Nephron (organoid): ENCODE data around the gene ZSCAN25.

Experiments
- H3K27ac Mint-ChIP-seq, 3 experiments: 2 replicates each; pipeline ENCODE4 v1.8.0; 2020; ENCODE audit warnings: mixed read lengths in 3 of 3, mild to moderate bottlenecking in 2 of 3, moderate library complexity in 1 of 3
- H3K27me3 Mint-ChIP-seq: 2 replicates; pipeline ENCODE4 v1.8.0; 2021; ENCODE audit warnings: low read depth, mild to moderate bottlenecking, moderate library complexity, mixed read lengths
- H3K36me3 Mint-ChIP-seq: 2 replicates; pipeline ENCODE4 v1.8.0; 2020; ENCODE audit warnings: low read depth, mixed read lengths
- H3K4me1 Mint-ChIP-seq: 2 replicates; pipeline ENCODE4 v1.8.0; 2020; ENCODE audit warnings: mixed read lengths
- H3K4me3 Mint-ChIP-seq, 3 experiments: 2 replicates each; pipeline ENCODE4 v1.8.0; 2020; ENCODE audit warnings: mild to moderate bottlenecking in 3 of 3, mixed read lengths in 3 of 3, moderate library complexity in 2 of 3
- H3K9me3 Mint-ChIP-seq: 2 replicates; pipeline ENCODE4 v1.8.0; 2020; ENCODE audit warnings: mixed read lengths
- TF ChIP-seq, protein P1 (sequence below), 3 experiments: fragments of 200-600 bp; sonication (generic); IDR thresholded peaks; one replicate each; pipeline ENCODE4 v1.5.0; 2021; ENCODE audit warnings: antibody characterized with exemption in 3 of 3; ENCODE audit not compliant: unreplicated experiment in 3 of 3

The ZSCAN25 gene

DNA sequence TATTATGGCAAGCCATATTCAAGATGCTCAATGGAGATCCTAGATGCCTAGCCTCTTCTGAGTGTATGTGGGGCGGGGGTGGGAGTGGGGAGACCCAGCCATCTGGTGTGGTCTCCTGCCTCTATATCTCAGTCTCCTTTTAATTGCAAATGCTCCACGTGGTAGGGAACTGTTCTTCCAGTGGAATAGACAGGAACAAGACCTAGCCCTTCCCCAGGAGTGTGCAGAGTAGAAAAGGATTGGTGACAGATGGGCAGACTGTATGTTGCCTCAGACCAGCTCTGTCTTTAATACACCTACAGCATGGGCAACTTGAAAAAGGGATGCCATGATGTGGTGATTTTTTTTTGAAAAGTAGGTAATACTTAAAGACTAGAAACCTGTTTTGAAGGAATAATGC is 50.4 kb downstream of the ZSCAN25 start:
- H3K4me1 Mint-ChIP-seq, result no peaks in the 10 kb centered on the region
- no peak overlapping the region for H3K27ac Mint-ChIP-seq
- TF ChIP-seq, protein P1, sequence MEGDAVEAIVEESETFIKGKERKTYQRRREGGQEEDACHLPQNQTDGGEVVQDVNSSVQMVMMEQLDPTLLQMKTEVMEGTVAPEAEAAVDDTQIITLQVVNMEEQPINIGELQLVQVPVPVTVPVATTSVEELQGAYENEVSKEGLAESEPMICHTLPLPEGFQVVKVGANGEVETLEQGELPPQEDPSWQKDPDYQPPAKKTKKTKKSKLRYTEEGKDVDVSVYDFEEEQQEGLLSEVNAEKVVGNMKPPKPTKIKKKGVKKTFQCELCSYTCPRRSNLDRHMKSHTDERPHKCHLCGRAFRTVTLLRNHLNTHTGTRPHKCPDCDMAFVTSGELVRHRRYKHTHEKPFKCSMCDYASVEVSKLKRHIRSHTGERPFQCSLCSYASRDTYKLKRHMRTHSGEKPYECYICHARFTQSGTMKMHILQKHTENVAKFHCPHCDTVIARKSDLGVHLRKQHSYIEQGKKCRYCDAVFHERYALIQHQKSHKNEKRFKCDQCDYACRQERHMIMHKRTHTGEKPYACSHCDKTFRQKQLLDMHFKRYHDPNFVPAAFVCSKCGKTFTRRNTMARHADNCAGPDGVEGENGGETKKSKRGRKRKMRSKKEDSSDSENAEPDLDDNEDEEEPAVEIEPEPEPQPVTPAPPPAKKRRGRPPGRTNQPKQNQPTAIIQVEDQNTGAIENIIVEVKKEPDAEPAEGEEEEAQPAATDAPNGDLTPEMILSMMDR (IDR thresholded peaks at IDR 0.05; ENCODE audit: unreplicated experiment in 3 of 3), result no peak
- no peaks in the 10 kb centered on the region for H3K9me3 Mint-ChIP-seq
- H3K4me3 Mint-ChIP-seq, result no peak overlapping the region
- peaks cover 5% of the 10 kb centered on the region for H3K36me3 Mint-ChIP-seq
- H3K27me3 Mint-ChIP-seq, result no peaks in the 10 kb centered on the region

DNA sequence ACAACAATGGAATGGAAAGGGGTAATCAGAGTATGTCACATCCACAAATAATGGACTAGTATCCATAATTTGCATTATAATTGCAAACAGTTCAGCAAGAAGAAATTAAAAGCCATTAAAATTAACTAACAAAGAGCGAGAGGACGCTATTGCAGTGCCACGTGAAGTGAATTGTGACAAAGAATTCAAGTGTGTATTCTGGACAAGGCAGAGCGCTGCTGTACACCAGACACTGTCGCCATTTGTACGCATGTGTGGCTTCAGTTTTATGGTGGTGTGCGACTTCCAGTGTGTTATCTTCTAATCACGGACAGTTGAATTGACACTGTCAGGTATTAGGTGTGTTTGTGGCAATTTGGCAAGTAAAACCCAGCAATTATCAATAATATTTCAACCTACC is 51.8 kb downstream of the ZSCAN25 start:
- no peak overlapping the region for H3K4me3 Mint-ChIP-seq
- no peaks in the 10 kb centered on the region for H3K9me3 Mint-ChIP-seq
- TF ChIP-seq, protein P1 (IDR thresholded peaks at IDR 0.05; ENCODE audit: unreplicated experiment in 3 of 3), result no peak
- H3K27me3 Mint-ChIP-seq, result no peaks in the 10 kb centered on the region
- H3K27ac Mint-ChIP-seq, result no peak overlapping the region
- H3K36me3 Mint-ChIP-seq, result no peaks in the 10 kb centered on the region
- H3K4me1 Mint-ChIP-seq, result no peaks in the 10 kb centered on the region

DNA sequence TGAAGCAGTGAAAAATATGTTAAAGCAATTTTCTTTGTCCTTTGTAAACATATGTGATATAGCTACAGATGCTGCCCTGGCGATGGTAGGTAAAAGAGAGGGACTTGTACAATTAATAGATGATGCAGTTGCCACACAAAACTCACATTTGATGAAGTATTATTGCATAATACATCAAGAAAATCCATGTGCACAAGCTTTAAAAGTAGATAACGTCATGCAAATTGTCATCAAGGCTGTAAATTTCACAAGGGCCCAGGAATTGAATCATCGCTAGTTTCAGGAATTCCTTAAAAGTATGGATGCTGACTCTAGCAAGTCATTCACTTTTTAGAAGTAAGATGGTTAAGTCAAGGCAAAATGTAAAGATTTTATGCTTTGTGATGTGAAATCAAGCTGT is 53.0 kb downstream of the ZSCAN25 start:
- H3K27ac Mint-ChIP-seq, result no peak overlapping the region
- TF ChIP-seq, protein P1 (IDR thresholded peaks at IDR 0.05; ENCODE audit: unreplicated experiment in 3 of 3), result no peak
- H3K4me3 Mint-ChIP-seq, result no peak overlapping the region
- peaks cover 3% of the 10 kb centered on the region for H3K27me3 Mint-ChIP-seq
- no peaks in the 10 kb centered on the region for H3K9me3 Mint-ChIP-seq
- no peaks in the 10 kb centered on the region for H3K4me1 Mint-ChIP-seq
- H3K36me3 Mint-ChIP-seq, result no peaks in the 10 kb centered on the region

DNA sequence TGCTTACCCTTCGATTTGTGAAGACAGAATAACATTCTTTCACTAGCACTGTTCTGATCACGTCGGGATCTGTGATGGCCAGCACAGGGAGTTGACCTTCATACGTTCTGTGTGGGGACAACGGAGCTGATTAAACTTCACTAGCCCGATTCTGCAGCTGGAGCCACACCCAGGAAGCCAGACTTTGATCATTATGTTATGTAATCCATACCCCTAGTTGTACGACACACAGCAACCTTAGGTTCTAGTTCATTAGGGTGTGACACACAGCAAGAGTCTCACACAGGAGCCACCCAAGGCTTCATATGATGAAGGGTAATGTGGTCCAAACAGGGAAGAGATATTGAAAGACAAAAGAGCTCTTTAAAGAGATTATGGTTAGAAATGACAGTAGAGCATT is 55.8 kb downstream of the ZSCAN25 start:
- Mint-ChIP-seq H3K4me1 (no peaks in the 10 kb centered on the region), H3K4me3 (no peak overlapping the region), H3K27ac (no peak overlapping the region), H3K9me3 (no peaks in the 10 kb centered on the region), H3K36me3 (no peaks in the 10 kb centered on the region), H3K27me3 (peaks cover 3% of the 10 kb centered on the region)
- TF ChIP-seq, protein P1 (IDR thresholded peaks at IDR 0.05; ENCODE audit: unreplicated experiment in 3 of 3), result no peak

DNA sequence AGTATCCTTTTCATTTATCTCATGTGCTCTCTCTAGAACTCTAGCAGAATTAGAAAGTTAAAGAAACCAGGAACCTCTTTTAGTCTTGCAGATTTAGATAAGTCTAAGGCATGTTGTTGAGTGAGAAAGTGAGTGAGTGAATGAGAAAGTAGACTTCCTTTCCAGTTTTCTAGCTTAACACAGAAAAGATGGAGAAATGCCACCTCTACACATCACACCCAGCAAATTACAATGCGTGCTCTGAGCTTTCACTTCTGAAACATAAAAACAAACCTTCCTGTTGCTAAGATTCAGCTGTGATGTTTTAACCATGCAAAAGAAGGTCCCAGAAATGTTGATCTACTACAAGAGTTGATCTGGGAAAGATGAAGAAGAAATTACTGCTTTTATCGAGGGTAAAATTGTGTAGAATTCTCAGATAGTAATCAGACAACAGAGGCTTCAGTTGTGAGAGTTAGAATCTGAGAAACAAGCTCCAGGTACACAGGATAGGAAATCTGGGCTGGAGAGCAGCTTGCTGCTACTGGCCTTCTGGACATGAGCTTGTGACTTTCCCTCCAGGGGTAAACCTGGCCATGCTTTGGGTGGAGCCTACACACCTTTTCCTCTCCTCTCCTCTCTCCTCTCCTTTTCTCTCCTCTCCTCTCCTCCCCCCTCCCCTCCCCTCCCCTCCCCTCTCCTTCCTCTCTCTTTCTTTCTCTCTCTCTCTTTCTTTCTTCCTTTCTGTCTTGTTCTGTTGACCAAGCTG is 58.4 kb downstream of the ZSCAN25 start:
- Mint-ChIP-seq H3K27me3 (peaks cover 3% of the 10 kb centered on the region), H3K27ac (no peak overlapping the region), H3K9me3 (no peaks in the 10 kb centered on the region), H3K36me3 (no peaks in the 10 kb centered on the region), H3K4me1 (peaks cover 12% of the 10 kb centered on the region), H3K4me3 (no peak overlapping the region)
- TF ChIP-seq, protein P1 (IDR thresholded peaks at IDR 0.05; ENCODE audit: unreplicated experiment in 3 of 3), result no peak

DNA sequence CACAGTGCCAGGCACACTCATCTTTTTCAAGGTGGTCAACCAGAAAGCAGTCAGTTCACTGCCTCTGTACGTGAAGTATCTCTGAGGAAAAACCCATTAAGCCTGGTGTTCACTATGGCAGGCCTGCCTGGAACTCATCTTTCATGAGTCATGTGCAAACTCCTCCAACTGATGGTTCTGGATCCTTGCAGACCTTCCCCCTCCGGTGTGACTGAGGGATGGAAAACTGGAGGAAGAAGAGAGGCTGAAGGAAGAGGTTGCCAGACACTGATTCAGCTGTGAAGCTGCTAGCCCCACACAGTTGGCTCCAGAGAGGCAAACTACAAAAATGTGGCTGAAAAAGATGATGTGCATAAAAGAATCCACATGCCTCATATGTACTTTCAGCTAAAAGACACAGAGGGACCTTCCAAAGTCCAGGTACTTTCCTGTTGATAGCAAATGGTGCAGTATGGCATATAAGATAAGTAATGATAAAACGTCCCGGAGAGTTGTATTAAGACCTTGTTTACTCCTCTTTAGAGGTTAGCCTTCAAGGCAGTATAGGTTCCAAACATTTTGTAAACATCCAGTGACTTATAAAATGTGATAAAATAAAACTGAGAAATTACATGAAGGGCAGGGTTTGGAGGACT is 60.4 kb downstream of the ZSCAN25 start:
- peaks cover 3% of the 10 kb centered on the region for H3K27me3 Mint-ChIP-seq
- TF ChIP-seq, protein P1 (IDR thresholded peaks at IDR 0.05; ENCODE audit: unreplicated experiment in 3 of 3), result no peak
- H3K4me3 Mint-ChIP-seq, result no peak overlapping the region
- peaks cover 10% of the 10 kb centered on the region for H3K9me3 Mint-ChIP-seq
- H3K36me3 Mint-ChIP-seq, result peaks cover 3% of the 10 kb centered on the region
- H3K27ac Mint-ChIP-seq, result peak overlapping the region in 1 of 3 experiments; percentile 4
- peaks cover 15% of the 10 kb centered on the region for H3K4me1 Mint-ChIP-seq
